PC-9 (cell line): ENCODE results near the gene VIPR1. TPM values are rescaled to one million over a fixed set of nuclear protein-coding genes. Genes with fewer than 3 reads are reported as not detected.

Source experiments
- BruUV-seq: library from RNA; stranded (reverse); fragments of 400-500 nt; replicated peaks from 2 replicates; lab custom pipeline; 2021; lab: Mats Ljungman, UMichigan
- CTCF ChIA-PET: fragments of 300-600 bp; sonication (Branson Sonifier 250); formaldehyde crosslinking; loops from one replicate; lab custom pipeline; 2022; ENCODE audit warnings: antibody characterized with exemption; lab: Charles Lee
- POLR2A ChIA-PET: fragments of 300-600 bp; sonication (Branson Sonifier 250); formaldehyde crosslinking; loops from one replicate; lab custom pipeline; 2022; ENCODE audit warnings: antibody characterized with exemption; ENCODE audit not compliant: unreplicated experiment; lab: Charles Lee
- DNase-seq, 2 experiments: peaks; one replicate each; pipeline versions ENCODE4 v3.0.0 to v3.0.0-alpha.2; 2015 to 2022; ENCODE audit warnings: mixed read lengths in 1 of 2
- H2AFZ ChIP-seq: fragments of 200-600 bp; sonication (generic); 2 replicates; pipeline ENCODE4 v1.8.1; 2017; ENCODE audit warnings: antibody characterized with exemption
- H3F3A ChIP-seq: fragments of 200-600 bp; sonication (generic); 2 replicates; pipeline ENCODE4 v1.8.1; 2017; ENCODE audit warnings: antibody characterized with exemption, mild to moderate bottlenecking, low read depth; ENCODE audit not compliant: insufficient read depth
- H3K27ac ChIP-seq: fragments of 200-600 bp; sonication (generic); 2 replicates; pipeline ENCODE4 v1.6.1; 2016; ENCODE audit warnings: mixed run types
- H3K27me3 ChIP-seq: fragments of 200-600 bp; sonication (generic); 2 replicates; pipeline ENCODE4 v1.6.1; 2016; ENCODE audit warnings: low read depth, mixed run types; ENCODE audit not compliant: insufficient read depth
- H3K36me3 ChIP-seq: fragments of 200-600 bp; sonication (generic); 2 replicates; pipeline ENCODE4 v1.6.1; 2016; ENCODE audit warnings: low read depth, mixed run types
- H3K4me1 ChIP-seq: fragments of 200-600 bp; sonication (generic); replicated peaks from 2 replicates; pipeline ENCODE4 v1.6.1; 2016; ENCODE audit warnings: mixed run types; ENCODE audit not compliant: insufficient read depth
- H3K4me2 ChIP-seq: fragments of 200-600 bp; sonication (generic); 2 replicates; pipeline ENCODE4 v1.6.1; 2017; ENCODE audit warnings: mixed run types
- H3K4me3 ChIP-seq: fragments of 200-600 bp; sonication (generic); 2 replicates; pipeline ENCODE4 v1.6.1; 2016; ENCODE audit warnings: mixed run types
- H3K79me2 ChIP-seq: fragments of 200-600 bp; sonication (generic); 2 replicates; pipeline ENCODE4 v1.6.1; 2017; ENCODE audit warnings: low read depth, mixed run types
- H3K9me2 ChIP-seq: fragments of 200-600 bp; sonication (generic); 2 replicates; pipeline ENCODE4 v1.8.1; 2017; ENCODE audit warnings: mild to moderate bottlenecking; ENCODE audit not compliant: insufficient read depth
- H3K9me3 ChIP-seq: fragments of 200-600 bp; sonication (generic); 2 replicates; pipeline ENCODE4 v1.8.1; 2016; ENCODE audit warnings: low read depth; ENCODE audit not compliant: insufficient read depth
- H4K20me1 ChIP-seq: fragments of 200-600 bp; sonication (generic); 2 replicates; pipeline ENCODE4 v1.8.1; 2017; ENCODE audit not compliant: insufficient read depth
- CTCF ChIP-seq: fragments of 200-600 bp; sonication (generic); conservative IDR thresholded peaks from 2 replicates; pipeline ENCODE4 v1.6.1; 2017; ENCODE audit warnings: mixed run types, antibody characterized with exemption, mild to moderate bottlenecking, moderate library complexity
- EZH2 ChIP-seq: fragments of 200-600 bp; sonication (generic); IDR thresholded peaks from 2 replicates; pipeline ENCODE4 v1.8.0; 2017; ENCODE audit warnings: antibody characterized with exemption, low read depth
- intact Hi-C: fragments of 100-400 bp; cut with micrococcal nuclease; formaldehyde crosslinking; loops from one replicate; pipeline ENCODE4 v1.10.0; 2022; ENCODE audit not compliant: unreplicated experiment
- total RNA-seq: library from RNA; stranded (reverse); gene quantifications from 2 replicates; pipeline ENCODE4 v1.2.3, GENCODE V29; 2021

Gene VIPR1
- total RNA-seq, 1 experiment from 2014 or later: 23.9 TPM

GRCh38 chr3:42581400-42581708, 78.9 kb downstream of the VIPR1 start:
- no peaks in the 10 kb centered on the region for H4K20me1 ChIP-seq
- POLR2A ChIA-PET: interaction anchor here (0.6 to 0.7 kb wide), 4 partner anchors 19 to 526 kb away, joined by 4 to 6 read pairs (median 4); partner anchors contain the start of gene NKTR
- H2AFZ ChIP-seq: peak overlapping the region; percentile 86
- peak overlapping the region; percentile 80 for H3K4me2 ChIP-seq
- peak overlapping the region; percentile 63 for H3K4me3 ChIP-seq
- no peaks in the 10 kb centered on the region for H3K79me2 ChIP-seq
- no peaks in the 10 kb centered on the region for H3K36me3 ChIP-seq
- no peaks in the 10 kb centered on the region for H3K9me3 ChIP-seq
- TF ChIP-seq CTCF: no peak
- no peak for TF ChIP-seq EZH2
- peaks cover 15% of the 10 kb centered on the region; the same call in 1 of the 2 replicates for H3F3A ChIP-seq
- no peak for DNase-seq
- H3K27me3 ChIP-seq: no peaks in the 10 kb centered on the region
- CTCF ChIA-PET: no interaction called here
- H3K9me2 ChIP-seq: no peaks in the 10 kb centered on the region
- BruUV-seq: TSS peak; percentile 64
- intact Hi-C loops: no loop called here
- H3K27ac ChIP-seq: no peak overlapping the region; the same call in 1 of the 2 replicates
- H3K4me1 ChIP-seq: peaks cover 21% of the 10 kb centered on the region

- no peaks in the 10 kb centered on the region for H3K27me3 ChIP-seq
- peak; percentile 79 to 95 for DNase-seq
- POLR2A ChIA-PET: interaction anchor here (0.6 to 0.7 kb wide), 4 partner anchors 53 to 527 kb away, joined by 4 to 5 read pairs (median 4); no protein-coding TSS in a partner anchor
- no peak within 1 kb of the TSS; the same call in 1 of the 2 replicates for H3K27ac ChIP-seq
- H3F3A ChIP-seq: peaks cover 15% of the 10 kb centered on the region; the same call in 1 of the 2 replicates
- BruUV-seq: no TSS peak
- H3K4me3 ChIP-seq: peak within 1 kb of the TSS; percentile 63
- no peaks in the 10 kb centered on the region for H3K9me3 ChIP-seq
- no peak; the same call in 1 of the 2 replicates for TF ChIP-seq CTCF
- TF ChIP-seq EZH2: no peak
- H4K20me1 ChIP-seq: no peaks in the 10 kb centered on the region
- intact Hi-C loops: loop anchor here (1.0 kb wide), 1 partner anchor 8 kb away; the partner anchor contains the start of gene SS18L2
- H2AFZ ChIP-seq: peak within 1 kb of the TSS; percentile 86
- no peaks in the 10 kb centered on the region for H3K79me2 ChIP-seq
- no peaks in the 10 kb centered on the region for H3K9me2 ChIP-seq
- peaks cover 21% of the 10 kb centered on the region for H3K4me1 ChIP-seq
- CTCF ChIA-PET: interaction anchor here (0.5 to 0.6 kb wide), 2 partner anchors 30 to 39 kb away, joined by 3 to 4 read pairs; no protein-coding TSS in a partner anchor
- no peaks in the 10 kb centered on the region for H3K36me3 ChIP-seq
- peak within 1 kb of the TSS; percentile 80 for H3K4me2 ChIP-seq
Observed at GRCh38 chr3:42581709-42582473, 79.4 kb downstream of the VIPR1 start, which contains the start of gene SEC22C. TSS of gene SEC22C (minus strand) at chr3:42581967. CDS start at chr3:42569046, 12,921 bp downstream.

- Histone ChIP-seq H4K20me1 (no peaks in the 10 kb centered on the region), H2AFZ (peak overlapping the region; percentile 86), H3K79me2 (no peaks in the 10 kb centered on the region), H3K9me2 (no peaks in the 10 kb centered on the region), H3K9me3 (no peaks in the 10 kb centered on the region), H3K36me3 (no peaks in the 10 kb centered on the region), H3F3A (peaks cover 15% of the 10 kb centered on the region; the same call in 1 of the 2 replicates), H3K27ac (no peak overlapping the region), H3K4me3 (peak overlapping the region; percentile 63), H3K4me1 (peaks cover 21% of the 10 kb centered on the region), H3K27me3 (no peaks in the 10 kb centered on the region), H3K4me2 (peak overlapping the region; percentile 80)
- TF ChIP-seq EZH2 (no peak), CTCF (no peak)
- BruUV-seq: TSS peak; percentile 73
- CTCF ChIA-PET: interaction anchor here (0.5 to 0.6 kb wide), 2 partner anchors 29 to 38 kb away, joined by 3 to 4 read pairs; no protein-coding TSS in a partner anchor
- DNase-seq: peak in 1 of 2 experiments; percentile 35
- POLR2A ChIA-PET: interaction anchor here (0.5 to 0.7 kb wide), 2 partner anchors 18 to 93 kb away, joined by 4 to 8 read pairs; partner anchors contain the start of gene NKTR
- intact Hi-C loops: loop anchor here (1.0 kb wide), 1 partner anchor 8 kb away; the partner anchor contains the start of gene SS18L2
Observed at GRCh38 chr3:42582474-42583070, 80.1 kb downstream of the VIPR1 start.
